Osteocyte (in vitro differentiated cells): ENCODE results near the gene OCEL1. TPM values are rescaled to one million over a fixed set of nuclear protein-coding genes. Genes with fewer than 3 reads are reported as not detected.

ENCODE experiments used
- DNase-seq: peaks from one replicate; pipeline ENCODE4 v3.0.0; 2021; ENCODE audit warnings: mixed read lengths; ENCODE audit not compliant: unreplicated experiment; ENCODE audit errors: extremely low spot score
- H3K27ac Mint-ChIP-seq: one replicate; pipeline ENCODE4 v1.8.0; 2021; ENCODE audit warnings: mild to moderate bottlenecking, mixed read lengths; ENCODE audit not compliant: unreplicated experiment
- H3K27me3 Mint-ChIP-seq: one replicate; pipeline ENCODE4 v1.8.0; 2021; ENCODE audit warnings: mixed read lengths; ENCODE audit not compliant: unreplicated experiment
- H3K36me3 Mint-ChIP-seq: one replicate; pipeline ENCODE4 v1.8.0; 2021; ENCODE audit warnings: mixed read lengths; ENCODE audit not compliant: unreplicated experiment
- H3K4me1 Mint-ChIP-seq: one replicate; pipeline ENCODE4 v1.8.0; 2021; ENCODE audit warnings: mixed read lengths; ENCODE audit not compliant: unreplicated experiment
- H3K4me3 Mint-ChIP-seq: one replicate; pipeline ENCODE4 v1.8.0; 2021; ENCODE audit warnings: mild to moderate bottlenecking, moderate library complexity, mixed read lengths; ENCODE audit not compliant: unreplicated experiment
- H3K9me3 Mint-ChIP-seq: one replicate; pipeline ENCODE4 v1.8.0; 2021; ENCODE audit warnings: mixed read lengths; ENCODE audit not compliant: unreplicated experiment
- total RNA-seq: library from RNA; stranded (reverse); gene quantifications from 2 replicates; pipeline ENCODE4 v1.2.1, GENCODE V29; 2021
- TF ChIP-seq, protein P1 (sequence below): fragments of 200-600 bp; sonication (generic); IDR thresholded peaks from 2 replicates; pipeline ENCODE4 v1.5.0; 2021; ENCODE audit warnings: antibody characterized with exemption, mild to moderate bottlenecking, moderate library complexity

OCEL1 gene
- total RNA-seq, 1 donor from 2014 or later = 28.5 TPM

DNA sequence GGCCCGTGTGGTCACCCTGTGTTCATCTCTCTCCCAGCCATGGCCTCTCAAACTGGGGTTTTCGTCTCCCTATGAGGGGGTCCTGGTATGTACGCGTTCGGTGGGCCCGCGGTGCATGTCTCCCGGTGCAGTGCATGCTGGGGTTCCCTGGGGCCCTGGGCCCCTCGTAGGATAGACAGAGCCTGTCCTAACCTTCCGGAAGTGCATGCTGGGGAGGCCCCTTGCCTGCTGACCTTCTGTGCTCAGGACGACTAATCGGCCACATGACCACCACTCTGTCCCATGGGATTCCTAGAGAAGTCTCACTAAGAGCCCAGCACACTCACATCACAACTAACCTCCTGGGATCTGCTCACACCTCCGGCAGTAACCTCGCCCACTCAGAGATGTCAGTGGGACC is 15.7 kb upstream of the OCEL1 start:
- TF ChIP-seq, protein P1, sequence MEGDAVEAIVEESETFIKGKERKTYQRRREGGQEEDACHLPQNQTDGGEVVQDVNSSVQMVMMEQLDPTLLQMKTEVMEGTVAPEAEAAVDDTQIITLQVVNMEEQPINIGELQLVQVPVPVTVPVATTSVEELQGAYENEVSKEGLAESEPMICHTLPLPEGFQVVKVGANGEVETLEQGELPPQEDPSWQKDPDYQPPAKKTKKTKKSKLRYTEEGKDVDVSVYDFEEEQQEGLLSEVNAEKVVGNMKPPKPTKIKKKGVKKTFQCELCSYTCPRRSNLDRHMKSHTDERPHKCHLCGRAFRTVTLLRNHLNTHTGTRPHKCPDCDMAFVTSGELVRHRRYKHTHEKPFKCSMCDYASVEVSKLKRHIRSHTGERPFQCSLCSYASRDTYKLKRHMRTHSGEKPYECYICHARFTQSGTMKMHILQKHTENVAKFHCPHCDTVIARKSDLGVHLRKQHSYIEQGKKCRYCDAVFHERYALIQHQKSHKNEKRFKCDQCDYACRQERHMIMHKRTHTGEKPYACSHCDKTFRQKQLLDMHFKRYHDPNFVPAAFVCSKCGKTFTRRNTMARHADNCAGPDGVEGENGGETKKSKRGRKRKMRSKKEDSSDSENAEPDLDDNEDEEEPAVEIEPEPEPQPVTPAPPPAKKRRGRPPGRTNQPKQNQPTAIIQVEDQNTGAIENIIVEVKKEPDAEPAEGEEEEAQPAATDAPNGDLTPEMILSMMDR = no peak
- H3K27ac Mint-ChIP-seq = no peak overlapping the region
- H3K4me3 Mint-ChIP-seq = no peak overlapping the region
- no peak for DNase-seq
- H3K36me3 Mint-ChIP-seq = peaks cover 24% of the 10 kb centered on the region
- no peaks in the 10 kb centered on the region for H3K9me3 Mint-ChIP-seq
- H3K4me1 Mint-ChIP-seq = peaks cover 15% of the 10 kb centered on the region
- H3K27me3 Mint-ChIP-seq = no peaks in the 10 kb centered on the region

DNA sequence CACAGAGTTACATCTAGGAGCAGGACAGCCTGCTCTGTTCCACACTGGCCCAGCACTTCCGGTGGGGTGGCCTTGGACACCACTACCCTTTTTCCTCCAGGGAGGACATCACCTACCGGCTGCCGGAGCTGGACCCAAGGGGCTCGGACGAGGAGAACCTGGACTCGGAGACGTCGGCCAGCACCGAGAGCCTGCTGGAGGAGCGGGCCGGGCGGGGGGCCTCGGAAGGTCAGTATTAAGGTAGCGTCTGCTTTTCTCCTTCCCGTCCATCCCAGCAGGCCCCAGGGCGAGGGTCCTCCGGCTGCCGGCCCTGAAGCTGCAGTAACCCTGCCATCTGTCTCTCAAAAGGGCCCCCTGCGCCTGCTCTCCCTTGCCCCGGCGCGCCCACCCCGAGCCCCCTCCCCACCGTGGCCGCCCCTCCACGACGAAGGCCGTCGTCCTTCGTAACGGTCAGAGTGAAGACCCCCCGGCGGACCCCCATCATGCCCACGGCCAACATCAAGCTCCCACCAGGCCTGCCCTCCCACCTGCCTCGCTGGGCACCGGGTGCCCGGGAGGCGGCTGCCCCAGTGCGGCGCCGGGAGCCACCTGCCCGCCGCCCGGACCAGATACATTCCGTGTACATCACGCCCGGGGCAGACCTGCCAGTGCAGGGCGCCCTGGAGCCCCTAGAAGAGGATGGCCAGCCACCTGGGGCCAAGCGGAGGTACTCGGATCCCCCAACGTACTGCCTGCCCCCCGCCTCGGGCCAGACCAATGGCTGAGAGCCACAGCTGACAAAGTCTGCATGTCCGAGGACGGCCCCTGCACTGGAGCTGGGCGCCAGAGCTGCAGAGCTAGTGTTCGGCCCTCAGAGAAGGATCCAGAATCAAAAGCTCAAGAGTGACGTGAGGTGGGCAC is 14.2 kb upstream of the OCEL1 start:
- Mint-ChIP-seq H3K4me1 (peaks cover 22% of the 10 kb centered on the region), H3K4me3 (no peak overlapping the region), H3K36me3 (peaks cover 24% of the 10 kb centered on the region), H3K27me3 (no peaks in the 10 kb centered on the region), H3K27ac (no peak overlapping the region), H3K9me3 (no peaks in the 10 kb centered on the region)
- no peak for DNase-seq
- TF ChIP-seq, protein P1 = no peak

DNA sequence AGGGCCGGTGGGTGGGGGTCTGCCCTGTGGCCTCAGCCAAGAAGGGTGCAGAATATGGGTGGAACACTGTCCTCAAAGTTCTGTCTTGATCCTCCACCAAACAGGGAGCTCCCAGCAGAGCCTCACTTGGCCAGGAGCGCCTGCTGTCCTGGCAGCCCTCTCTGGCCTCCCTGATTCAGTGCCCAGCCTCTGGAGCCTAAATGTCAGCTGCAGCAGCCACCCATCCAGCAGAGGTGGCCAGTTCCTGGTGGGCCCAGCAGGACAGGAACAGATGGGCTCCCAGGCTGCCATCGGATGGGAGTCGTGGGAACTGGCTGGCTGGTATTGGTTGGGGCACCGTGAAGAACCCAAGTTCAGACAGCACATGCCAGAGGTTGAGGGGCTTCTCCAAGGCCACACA is 12.7 kb upstream of the OCEL1 start:
- peaks cover 26% of the 10 kb centered on the region for H3K36me3 Mint-ChIP-seq
- H3K9me3 Mint-ChIP-seq = no peaks in the 10 kb centered on the region
- peaks cover 22% of the 10 kb centered on the region for H3K4me1 Mint-ChIP-seq
- no peak overlapping the region for H3K4me3 Mint-ChIP-seq
- TF ChIP-seq, protein P1 = no peak
- H3K27me3 Mint-ChIP-seq = no peaks in the 10 kb centered on the region
- H3K27ac Mint-ChIP-seq = no peak overlapping the region
- DNase-seq = no peak

DNA sequence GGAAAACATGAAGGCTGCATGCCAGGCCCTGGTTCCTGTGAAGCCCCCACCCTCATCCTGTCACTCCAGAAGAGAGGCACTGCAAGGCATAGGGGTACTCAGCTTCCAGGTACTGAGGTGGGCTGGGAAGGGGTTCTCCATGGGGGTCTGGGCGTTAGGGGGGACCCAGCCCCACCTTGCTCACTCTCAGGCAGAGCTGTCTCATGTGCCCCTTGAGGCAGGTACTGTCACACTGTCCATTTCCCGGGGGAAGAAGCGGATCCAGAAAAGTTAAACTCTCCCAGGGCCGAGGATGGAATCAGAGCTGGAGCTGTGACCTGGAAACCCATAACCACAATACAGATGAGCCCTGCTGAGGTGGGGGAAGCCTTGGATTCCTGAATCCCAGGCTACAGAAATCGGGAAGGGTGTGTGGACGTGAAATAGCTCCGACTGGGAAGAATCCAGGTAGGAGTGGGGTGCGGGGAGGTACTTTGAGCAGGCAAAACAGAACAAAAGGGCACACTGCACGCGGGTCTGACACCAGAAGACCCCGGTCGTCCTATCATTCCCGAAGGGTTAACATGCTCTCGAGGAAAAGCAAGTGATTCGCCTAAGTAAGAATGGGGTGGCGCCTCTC is 11.4 kb upstream of the OCEL1 start:
- Mint-ChIP-seq H3K36me3 (peaks cover 24% of the 10 kb centered on the region), H3K9me3 (no peaks in the 10 kb centered on the region), H3K27ac (peak overlapping the region; percentile 97), H3K27me3 (no peaks in the 10 kb centered on the region), H3K4me3 (peak overlapping the region; percentile 88), H3K4me1 (peaks cover 22% of the 10 kb centered on the region)
- DNase-seq = no peak
- TF ChIP-seq, protein P1 = no peak
